Naive thymus-derived CD4-positive, alpha-beta T cell (primary cell): Measurements from ENCODE around the gene RAD51B. TPM values are rescaled to one million over a fixed set of nuclear protein-coding genes. Genes with fewer than 3 reads are reported as not detected.

Source experiments
- ATAC-seq: fragments of 150-1000 bp; cut with Tn5 transposase; 2 replicates; pipeline ENCODE4 v1.10.0; 2021; ENCODE audit warnings: mild to moderate bottlenecking, moderate library complexity
- CTCF ChIA-PET: fragments of 350-600 bp; sonication (Branson Sonifier 250); formaldehyde crosslinking; loops from one replicate; lab custom pipeline; 2021; ENCODE audit warnings: antibody characterized with exemption; lab: Charles Lee
- POLR2A ChIA-PET: fragments of 350-600 bp; sonication (Branson Sonifier 250); formaldehyde crosslinking; loops from one replicate; lab custom pipeline; 2021; ENCODE audit warnings: antibody characterized with exemption, inconsistent platforms; lab: Charles Lee
- DNase-seq, 9 donors: peaks; one replicate each; pipeline versions ENCODE4 v3.0.0 to v3.0.0-alpha.2; 2020 to 2022; ENCODE audit warnings: mixed read lengths in 1 of 9
- H3K27ac ChIP-seq: one replicate; pipeline ENCODE4 v1.7.0; 2013; ENCODE audit warnings: mild to moderate bottlenecking, low read depth, low read length, moderate library complexity
- H3K27me3 ChIP-seq, 2 donors: one replicate each; pipeline ENCODE4 v1.7.0; 2013; ENCODE audit warnings: low read length in 2 of 2, mild to moderate bottlenecking in 2 of 2, moderate library complexity in 2 of 2; ENCODE audit not compliant: control insufficient read depth in 2 of 2, insufficient read depth in 2 of 2
- H3K36me3 ChIP-seq, 3 experiments: 1 replicate in 2 of 3; 2 replicates in 1 of 3; pipeline ENCODE4 v1.7.0; 2013; ENCODE audit warnings: low read length in 3 of 3, mild to moderate bottlenecking in 3 of 3, moderate library complexity in 1 of 3; ENCODE audit not compliant: insufficient read depth in 3 of 3, control insufficient read depth in 2 of 3
- H3K4me1 ChIP-seq, 2 donors: one replicate each; pipeline ENCODE4 v1.7.0; 2013; ENCODE audit warnings: low read length in 2 of 2, mild to moderate bottlenecking in 2 of 2, moderate library complexity in 1 of 2; ENCODE audit not compliant: control insufficient read depth in 2 of 2, insufficient read depth in 2 of 2
- H3K4me3 ChIP-seq: 2 replicates; pipeline ENCODE4 v1.7.0; 2013; ENCODE audit warnings: mild to moderate bottlenecking, low read length
- H3K9me3 ChIP-seq, 3 experiments: 1 replicate in 2 of 3; 2 replicates in 1 of 3; pipeline ENCODE4 v1.7.0; 2013; ENCODE audit warnings: low read length in 3 of 3; ENCODE audit not compliant: control insufficient read depth in 2 of 3
- H3K27ac Mint-ChIP-seq, 9 donors: one replicate each; pipeline ENCODE4 v1.8.0; 2020 to 2022; ENCODE audit warnings: mixed read lengths in 9 of 9, mild to moderate bottlenecking in 8 of 9, moderate library complexity in 5 of 9, inconsistent platforms in 2 of 9
- H3K27me3 Mint-ChIP-seq, 5 donors: one replicate each; pipeline ENCODE4 v1.8.0; 2021 to 2022; ENCODE audit warnings: mixed read lengths in 5 of 5, mild to moderate bottlenecking in 1 of 5
- H3K36me3 Mint-ChIP-seq, 5 donors: one replicate each; pipeline ENCODE4 v1.8.0; 2020 to 2022; ENCODE audit warnings: mixed read lengths in 5 of 5, mild to moderate bottlenecking in 3 of 5, inconsistent platforms in 1 of 5
- H3K4me1 Mint-ChIP-seq, 7 donors: one replicate each; pipeline ENCODE4 v1.8.0; 2020 to 2022; ENCODE audit warnings: mixed read lengths in 7 of 7, mild to moderate bottlenecking in 3 of 7, inconsistent platforms in 1 of 7
- H3K4me3 Mint-ChIP-seq, 10 donors: one replicate each; pipeline ENCODE4 v1.8.0; 2020 to 2022; ENCODE audit warnings: mild to moderate bottlenecking in 10 of 10, mixed read lengths in 10 of 10, moderate library complexity in 6 of 10, inconsistent platforms in 2 of 10
- H3K9me3 Mint-ChIP-seq, 11 donors: one replicate each; pipeline ENCODE4 v1.8.0; 2020 to 2022; ENCODE audit warnings: mixed read lengths in 11 of 11, mild to moderate bottlenecking in 4 of 11, inconsistent platforms in 1 of 11, moderate library complexity in 1 of 11
- intact Hi-C, 2 donors: fragments of 100-400 bp; cut with micrococcal nuclease; formaldehyde crosslinking; loops; one replicate each; pipeline ENCODE4 v1.15.1; 2023
- polyA plus RNA-seq, 2 donors: library from polyadenylated mRNA; unstranded; fragments of 300-500 nt; fragmentation: Illumina TruSeq; gene quantifications; one replicate each; pipeline ENCODE4 v1.2.3, GENCODE V29; 2021
- total RNA-seq, 6 experiments: library from RNA in 5 of 6; stranded (reverse) in 5 of 6; gene quantifications; 1 replicate in 5 of 6; 2 replicates in 1 of 6; pipeline ENCODE4 v1.2.3 and lab custom pipeline; 2021 to 2026

RAD51B gene
- total and polyA plus RNA-seq, 7 experiments from 2014 or later, result 15.0 to 42.2 (median 28.8) TPM

GRCh38 chr14:68359837-68360552 is 540.4 kb downstream of the RAD51B start:
- intact Hi-C loops, result no loop called here
- Mint-ChIP-seq H3K27me3 (no peaks in the 10 kb centered on the region), H3K27ac (peak overlapping the region in 8 of 9 donors; percentile 30 to 92 (median 82)), H3K4me1 (peaks cover 20 to 71% (median 46%) of the 10 kb centered on the region in 7 donors), H3K4me3 (peak overlapping the region in 7 of 10 donors; percentile 3 to 65 (median 37)), H3K9me3 (no peaks in the 10 kb centered on the region), H3K36me3 (peaks cover 0 to 8% (median 8%) of the 10 kb centered on the region in 5 donors)
- peaks cover 0 to 20% of the 10 kb centered on the region in 2 donors for H3K4me1 ChIP-seq
- ATAC-seq, result peak; percentile 51
- peak in 1 of 9 donors; percentile 21 for DNase-seq
- no peaks in the 10 kb centered on the region for H3K27me3 ChIP-seq
- CTCF ChIA-PET, result no interaction called here
- H3K36me3 ChIP-seq, result no peaks in the 10 kb centered on the region
- POLR2A ChIA-PET, result interaction anchor here (1.3 kb wide), 1 partner anchor 10 kb away, joined by 3 read pairs; no protein-coding TSS in a partner anchor
- no peak overlapping the region for H3K27ac ChIP-seq
- no peaks in the 10 kb centered on the region for H3K9me3 ChIP-seq
- H3K4me3 ChIP-seq, result no peak overlapping the region

- Histone ChIP-seq H3K27me3 (no peaks in the 10 kb centered on the region), H3K27ac (no peak overlapping the region), H3K4me3 (no peak overlapping the region), H3K9me3 (no peaks in the 10 kb centered on the region), H3K36me3 (no peaks in the 10 kb centered on the region), H3K4me1 (peaks cover 0 to 20% of the 10 kb centered on the region in 2 donors)
- Mint-ChIP-seq H3K36me3 (peaks cover 0 to 8% (median 8%) of the 10 kb centered on the region in 5 donors), H3K9me3 (no peaks in the 10 kb centered on the region), H3K4me1 (peaks cover 20 to 77% (median 51%) of the 10 kb centered on the region in 7 donors), H3K4me3 (no peak overlapping the region), H3K27me3 (no peaks in the 10 kb centered on the region), H3K27ac (peak overlapping the region in 6 of 9 donors; percentile 59 to 92 (median 74))
- POLR2A ChIA-PET, result interaction anchor here (1.0 kb wide), 1 partner anchor 145 kb away, joined by 3 read pairs; no protein-coding TSS in a partner anchor
- ATAC-seq (no peak), DNase-seq (no peak)
- CTCF ChIA-PET, result interaction anchor here (2.8 kb wide), 1 partner anchor 110 kb away, joined by 7 read pairs; no protein-coding TSS in a partner anchor
- intact Hi-C loops, result no loop called here
These were observed 541.7 kb downstream of the RAD51B start for GRCh38 chr14:68361231-68361630.

DNA sequence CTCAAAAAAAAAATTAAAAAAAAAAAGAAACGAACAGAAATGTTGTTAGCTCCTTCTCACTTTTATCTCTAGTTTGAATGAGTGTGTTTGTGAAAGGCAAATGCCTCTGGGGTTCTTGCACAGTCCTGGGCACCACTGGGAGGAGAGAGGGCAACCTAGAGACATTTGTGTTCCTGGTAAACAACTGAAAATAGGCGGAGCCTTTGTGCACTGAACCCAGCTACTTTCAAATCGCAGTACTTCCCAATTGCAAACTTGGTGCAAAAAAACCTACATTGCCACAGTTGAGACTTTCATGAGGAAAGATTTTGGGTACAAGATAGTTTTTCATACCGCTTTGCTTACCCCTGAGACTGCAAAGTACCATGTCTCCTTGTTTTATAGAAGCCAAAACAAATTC is 543.3 kb downstream of the RAD51B start:
- Histone ChIP-seq H3K27ac (no peak overlapping the region), H3K36me3 (no peaks in the 10 kb centered on the region), H3K9me3 (no peaks in the 10 kb centered on the region), H3K4me3 (no peak overlapping the region), H3K27me3 (no peaks in the 10 kb centered on the region), H3K4me1 (peaks cover 0 to 20% of the 10 kb centered on the region in 2 donors)
- DNase-seq (peak in 2 of 9 donors; percentile 21 to 22), ATAC-seq (no peak)
- intact Hi-C loops, result no loop called here
- Mint-ChIP-seq H3K4me3 (peak overlapping the region in 8 of 10 donors; percentile 38 to 77 (median 63)), H3K4me1 (peaks cover 20 to 74% (median 54%) of the 10 kb centered on the region in 7 donors), H3K27me3 (no peaks in the 10 kb centered on the region), H3K36me3 (peaks cover 0 to 3% (median 3%) of the 10 kb centered on the region in 5 donors), H3K9me3 (no peaks in the 10 kb centered on the region), H3K27ac (peak overlapping the region in 8 of 9 donors; percentile 8 to 95 (median 76))
- ChIA-PET POLR2A (interaction anchor here (0.8 kb wide), 1 partner anchor 101 kb away, joined by 4 read pairs; no protein-coding TSS in a partner anchor), CTCF (interaction anchor here (0.6 to 2.8 kb wide), 3 partner anchors 28 to 114 kb away, joined by 3 to 7 read pairs (median 4); no protein-coding TSS in a partner anchor)

DNA sequence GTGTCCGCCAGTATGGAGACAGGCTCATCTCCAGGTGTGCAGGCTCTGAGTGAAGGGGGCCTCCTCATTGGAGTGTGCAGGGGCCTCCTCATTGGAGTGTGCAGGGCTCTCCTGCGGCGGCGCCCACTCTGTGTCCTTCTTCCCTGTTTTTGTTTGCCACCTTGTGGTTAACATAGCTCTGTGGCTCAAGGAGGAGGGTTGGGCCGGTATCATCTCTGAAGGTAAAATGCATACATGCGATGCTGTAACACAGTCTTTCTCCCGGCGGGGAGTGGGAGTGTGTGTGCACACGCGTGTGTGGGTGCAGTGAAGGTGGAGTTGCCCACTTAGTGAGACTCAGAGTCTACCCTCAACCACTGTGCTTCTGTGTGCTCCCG is 543.9 kb downstream of the RAD51B start:
- ChIA-PET CTCF (interaction anchor here (1.2 to 2.8 kb wide), 2 partner anchors 112 to 114 kb away, joined by 3 to 7 read pairs; no protein-coding TSS in a partner anchor), POLR2A (no interaction called here)
- Mint-ChIP-seq H3K36me3 (peaks cover 0 to 3% (median 3%) of the 10 kb centered on the region in 5 donors), H3K27ac (peak overlapping the region in 5 of 9 donors; percentile 8 to 83 (median 63)), H3K9me3 (no peaks in the 10 kb centered on the region), H3K4me1 (peaks cover 20 to 74% (median 56%) of the 10 kb centered on the region in 7 donors), H3K27me3 (no peaks in the 10 kb centered on the region), H3K4me3 (peak overlapping the region in 1 of 10 donors; percentile 27)
- Histone ChIP-seq H3K27me3 (no peaks in the 10 kb centered on the region), H3K27ac (no peak overlapping the region), H3K9me3 (no peaks in the 10 kb centered on the region), H3K36me3 (no peaks in the 10 kb centered on the region), H3K4me1 (peaks cover 0 to 21% of the 10 kb centered on the region in 2 donors), H3K4me3 (no peak overlapping the region)
- ATAC-seq (peak; percentile 31), DNase-seq (no peak)
- intact Hi-C loops, result no loop called here

DNA sequence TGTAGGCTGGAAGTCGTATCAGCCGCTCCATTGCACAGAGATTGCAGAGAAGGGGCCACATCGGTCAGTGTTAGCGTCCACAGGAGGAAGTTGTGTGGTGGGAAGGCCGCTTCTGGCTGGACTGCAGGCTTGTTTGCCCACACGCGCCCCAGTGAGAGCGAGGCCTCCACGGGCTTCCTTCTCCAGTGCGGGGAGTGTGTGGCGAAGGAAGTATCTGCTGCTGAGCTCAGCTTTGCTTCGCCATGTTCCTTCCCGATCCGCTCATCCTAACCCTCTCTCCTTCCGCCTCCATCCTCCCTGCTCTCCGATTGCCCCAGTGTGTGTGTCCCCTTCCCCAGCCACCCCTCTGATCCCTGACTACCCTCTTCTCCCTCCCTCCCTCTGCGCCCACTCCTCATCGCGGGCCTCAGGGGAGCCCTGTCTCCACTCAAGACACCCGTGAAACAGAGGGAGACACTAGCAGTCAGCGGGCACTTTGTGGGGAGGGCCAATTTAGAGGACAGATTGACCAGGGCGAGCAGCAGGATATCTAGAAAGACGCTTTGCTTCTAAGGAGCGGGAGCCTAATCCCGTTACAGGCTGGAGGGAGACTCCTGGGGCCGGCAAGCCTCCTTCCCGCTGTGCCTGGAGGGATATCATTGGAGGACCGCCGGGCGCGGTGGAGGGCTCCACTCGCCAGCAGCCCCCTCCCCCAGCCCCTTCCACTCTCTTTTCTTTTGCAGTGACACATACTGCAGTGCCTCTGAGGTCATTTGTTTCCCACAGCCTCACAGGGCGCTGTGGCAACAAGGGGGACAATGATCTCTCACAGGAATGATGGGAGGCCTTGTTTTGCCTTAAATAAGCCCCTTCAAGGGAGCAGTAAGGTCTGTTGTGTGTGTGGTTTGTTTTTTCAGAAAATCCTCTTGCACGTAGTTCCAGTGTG is 544.5 kb downstream of the RAD51B start:
- intact Hi-C loops, result no loop called here
- no peaks in the 10 kb centered on the region for H3K27me3 Mint-ChIP-seq

More for the DNA sequence above, 544.5 kb downstream of the RAD51B start:
- H3K36me3 Mint-ChIP-seq, result peaks cover 0 to 3% (median 3%) of the 10 kb centered on the region in 5 donors
- no peaks in the 10 kb centered on the region for H3K9me3 Mint-ChIP-seq
- POLR2A ChIA-PET, result interaction anchor here (0.9 to 1.1 kb wide), 2 partner anchors 15 to 421 kb away, joined by 3 read pairs; no protein-coding TSS in a partner anchor
- Histone ChIP-seq H3K4me1 (peaks cover 0 to 24% of the 10 kb centered on the region in 2 donors), H3K4me3 (no peak overlapping the region), H3K27me3 (no peaks in the 10 kb centered on the region), H3K36me3 (no peaks in the 10 kb centered on the region), H3K27ac (no peak overlapping the region), H3K9me3 (no peaks in the 10 kb centered on the region)
- H3K4me3 Mint-ChIP-seq, result peak overlapping the region in 2 of 10 donors; percentile 1 to 27
- peaks cover 19 to 74% (median 58%) of the 10 kb centered on the region in 7 donors for H3K4me1 Mint-ChIP-seq
- ATAC-seq (peak; percentile 38), DNase-seq (no peak)
- H3K27ac Mint-ChIP-seq, result peak overlapping the region in 8 of 9 donors; percentile 38 to 79 (median 70)
- CTCF ChIA-PET, result interaction anchor here (1.0 to 1.2 kb wide), 2 partner anchors 12 to 115 kb away, joined by 3 read pairs; no protein-coding TSS in a partner anchor
